G401 (cell line): ENCODE measurements around the gene REN. TPM values are rescaled to one million over a fixed set of nuclear protein-coding genes. Genes with fewer than 3 reads are reported as not detected.

Experiments
- DNase-seq: peaks from one replicate; pipeline ENCODE4 v3.0.0-alpha.2; 2015; ENCODE audit warnings: low spot score
- in situ Hi-C: cut with HindIII; loops from 2 replicates; pipeline ENCODE4 v1.10.0; 2016; ENCODE audit warnings: low sequenced_read_pairs, mixed read lengths
- total RNA-seq: library from RNA; depleted of rRNA; stranded (reverse); fragments of >200 nt; shearing (Covaris generic); gene quantifications from 2 replicates; pipeline ENCODE4 v1.2.3, GENCODE V29; 2014

The REN gene
- total RNA-seq, 1 experiment from 2014 or later, result not detected

- in situ Hi-C loops, result loop anchor here (25.0 kb wide), 1 partner anchor 280 kb away; the partner anchor contains the start of gene SNRPE
- no peak for DNase-seq
Observed at GRCh38 chr1:204142032-204142974, 23.8 kb downstream of the REN start.

GRCh38 chr1:204141131-204141530 is 25.0 kb downstream of the REN start:
- in situ Hi-C loops, result loop anchor here (25.0 kb wide), 1 partner anchor 279 kb away; the partner anchor contains the start of gene SNRPE
- DNase-seq, result no peak

- in situ Hi-C loops, result loop anchor here (25.0 kb wide), 1 partner anchor 278 kb away; the partner anchor contains the start of gene SNRPE
- no peak for DNase-seq
Observed at GRCh38 chr1:204139952-204140351, 26.2 kb downstream of the REN start.

- in situ Hi-C loops, result loop anchor here (25.0 kb wide), 1 partner anchor 277 kb away; the partner anchor contains the start of gene SNRPE
Observed at GRCh38 chr1:204139088-204139487, 27.0 kb downstream of the REN start.

DNA sequence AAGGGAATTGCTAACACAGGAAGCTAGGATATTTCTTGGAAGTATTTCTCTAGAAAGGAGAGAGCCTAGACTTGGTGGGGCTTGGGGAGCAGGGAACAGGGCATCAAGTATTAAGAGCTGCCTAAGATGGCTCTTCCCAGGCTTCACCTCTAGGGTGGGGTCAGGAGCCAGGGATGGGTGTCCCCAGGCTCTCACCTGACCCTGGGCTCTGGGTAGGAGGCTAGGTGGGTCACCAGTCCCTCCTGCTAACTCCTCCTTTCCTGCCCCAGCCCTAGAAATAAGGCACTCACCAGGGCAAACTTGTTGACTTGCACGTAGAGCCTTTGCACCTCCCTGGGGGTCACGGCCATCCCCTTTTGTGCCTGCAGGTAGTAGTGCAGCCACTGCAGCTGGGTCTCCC is 29.3 kb downstream of the REN start:
- in situ Hi-C loops, result loop anchor here (25.0 kb wide), 1 partner anchor 275 kb away; the partner anchor contains the start of gene SNRPE
- no peak for DNase-seq

More at GRCh38 chr1:204139088-204139487, 27.0 kb downstream of the REN start:
- no peak for DNase-seq

GRCh38 chr1:204134103-204134502 is 32.0 kb downstream of the REN start:
- in situ Hi-C loops, result loop anchor here (25.0 kb wide), 1 partner anchor 272 kb away; the partner anchor contains the start of gene SNRPE
- DNase-seq, result no peak

- no peak for DNase-seq
- in situ Hi-C loops, result loop anchor here (25.0 kb wide), 1 partner anchor 270 kb away; the partner anchor contains the start of gene SNRPE
Observed at GRCh38 chr1:204132718-204133117, 33.4 kb downstream of the REN start.

GRCh38 chr1:204131978-204132377 is 34.2 kb downstream of the REN start:
- no peak for DNase-seq
- in situ Hi-C loops, result loop anchor here (25.0 kb wide), 1 partner anchor 270 kb away; the partner anchor contains the start of gene SNRPE

GRCh38 chr1:204130981-204131892 is 34.9 kb downstream of the REN start:
- in situ Hi-C loops, result loop anchor here (25.0 kb wide), 1 partner anchor 269 kb away; the partner anchor contains the start of gene SNRPE

GRCh38 chr1:204130178-204130577 is 36.0 kb downstream of the REN start:
- no peak for DNase-seq
- in situ Hi-C loops, result loop anchor here (25.0 kb wide), 1 partner anchor 268 kb away; the partner anchor contains the start of gene SNRPE

More at GRCh38 chr1:204130981-204131892, 34.9 kb downstream of the REN start:
- DNase-seq, result no peak

DNA sequence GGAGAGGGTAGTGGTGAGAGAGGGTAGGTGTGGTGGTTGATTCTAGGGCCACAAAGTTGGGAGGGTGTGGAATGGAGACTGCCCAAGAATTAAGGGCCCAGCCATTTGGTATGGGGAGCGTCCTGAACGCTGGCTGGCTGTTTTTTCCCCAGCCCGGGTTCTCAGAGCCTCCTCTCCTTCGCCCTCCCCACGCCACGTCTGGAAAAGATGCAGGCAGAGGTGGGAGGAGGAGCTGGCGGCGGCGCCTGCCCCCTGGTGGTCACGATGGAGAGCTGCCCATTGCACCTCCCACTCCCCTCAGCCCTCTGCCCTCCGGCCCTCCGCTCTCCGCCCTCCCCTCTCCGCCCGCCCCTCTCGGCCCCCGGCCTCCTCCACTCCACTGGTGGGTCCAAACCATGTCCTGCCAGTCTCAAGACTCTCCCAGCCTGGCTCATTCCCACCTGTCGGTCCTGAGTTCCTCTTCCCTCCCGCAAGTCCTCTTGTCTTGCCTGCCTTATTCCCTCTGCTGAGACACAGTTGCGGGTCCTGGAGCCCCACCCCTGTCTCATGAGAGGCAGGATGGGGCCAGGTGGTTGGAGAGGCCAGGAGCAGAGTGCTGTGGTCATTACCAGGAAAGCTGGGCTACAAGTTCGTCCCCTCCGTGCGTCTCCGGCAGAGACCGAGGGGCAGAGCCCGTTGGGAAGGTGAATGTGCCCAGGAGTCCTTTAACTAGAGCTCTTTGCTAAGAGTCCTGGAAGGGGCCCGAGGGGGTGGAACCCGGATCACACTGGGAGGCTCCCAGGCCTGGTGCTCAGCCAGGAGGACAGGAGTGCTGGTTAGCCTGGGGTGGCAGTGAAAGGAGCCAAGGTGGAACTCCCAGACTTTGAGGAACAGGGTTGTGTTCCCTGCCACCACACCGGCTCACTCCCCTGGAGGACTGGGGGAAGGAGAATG is 36.9 kb downstream of the REN start:
- in situ Hi-C loops, result loop anchor here (25.0 kb wide), 1 partner anchor 267 kb away; the partner anchor contains the start of gene SNRPE
- DNase-seq, result peak; percentile 69

DNA sequence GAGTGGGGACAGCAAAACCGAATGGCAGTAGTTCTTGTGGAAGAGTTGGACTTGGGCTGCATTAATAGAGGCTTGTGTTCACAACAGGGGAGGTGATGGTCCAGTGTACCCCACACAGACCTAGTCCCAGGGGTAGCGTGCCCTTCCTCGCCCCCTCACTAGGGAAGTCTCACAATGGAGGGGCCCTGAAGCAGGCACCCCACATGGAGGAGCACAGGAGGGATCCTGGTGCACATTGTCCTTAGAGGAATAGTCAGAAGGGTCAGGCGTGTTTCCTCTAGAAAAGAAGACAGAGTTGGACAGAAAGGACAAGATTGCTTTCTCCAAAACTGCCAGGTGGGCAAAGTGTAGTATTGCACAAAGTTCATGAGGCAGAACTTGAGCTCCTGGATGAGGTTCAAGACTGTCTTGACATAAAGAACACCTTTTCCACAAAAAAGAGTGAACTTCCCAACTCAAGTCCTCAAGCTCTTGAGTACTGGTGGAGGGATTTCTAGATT is 37.6 kb downstream of the REN start:
- in situ Hi-C loops, result loop anchor here (25.0 kb wide), 1 partner anchor 266 kb away; the partner anchor contains the start of gene SNRPE
- DNase-seq, result no peak

- in situ Hi-C loops, result loop anchor here (25.0 kb wide), 1 partner anchor 265 kb away; the partner anchor contains the start of gene SNRPE
- DNase-seq, result peak; percentile 56
Observed at GRCh38 chr1:204127597-204128242, 38.4 kb downstream of the REN start.

DNA sequence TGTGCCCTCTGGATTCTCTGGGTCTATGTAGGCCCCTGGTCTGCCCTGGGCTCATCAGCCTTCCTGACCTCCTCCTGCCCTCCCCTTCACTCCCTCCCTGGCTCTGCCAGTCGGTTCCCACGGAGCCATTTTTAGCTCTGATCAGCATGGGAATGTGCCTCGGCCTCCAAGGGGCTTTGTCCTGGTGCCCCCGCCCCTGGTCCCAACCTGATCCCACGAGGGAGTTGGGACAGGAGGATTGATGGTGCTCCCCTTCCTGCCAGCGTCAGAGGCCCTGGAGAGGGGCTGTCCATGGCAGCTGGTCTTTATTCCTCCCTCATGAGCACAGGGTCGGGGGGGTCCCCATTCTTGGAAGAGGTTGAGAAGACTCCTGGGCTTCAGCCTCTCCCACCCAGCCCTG is 39.2 kb downstream of the REN start:
- in situ Hi-C loops, result loop anchor here (25.0 kb wide), 1 partner anchor 265 kb away; the partner anchor contains the start of gene SNRPE
- no peak for DNase-seq

DNA sequence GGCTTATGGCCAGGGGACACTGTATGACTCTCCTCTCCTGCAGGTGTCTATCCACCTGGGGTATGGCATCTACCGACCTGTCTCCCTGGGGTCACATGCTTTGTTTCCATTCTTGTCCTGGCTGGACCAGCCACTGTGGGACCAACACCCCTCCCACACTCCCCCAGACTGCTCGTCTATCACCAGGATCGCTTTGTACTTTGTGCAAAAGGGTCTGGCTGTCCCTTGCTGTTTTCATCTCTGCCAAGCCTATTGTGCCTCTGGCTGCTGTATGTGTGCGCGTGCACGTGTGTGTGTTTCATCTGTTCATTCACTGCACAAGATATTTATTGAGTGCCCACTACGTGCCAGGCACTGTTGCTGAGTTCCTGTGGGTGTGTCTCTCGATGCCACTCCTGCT is 39.8 kb downstream of the REN start:
- DNase-seq, result no peak
- in situ Hi-C loops, result loop anchor here (25.0 kb wide), 1 partner anchor 264 kb away; the partner anchor contains the start of gene SNRPE

DNA sequence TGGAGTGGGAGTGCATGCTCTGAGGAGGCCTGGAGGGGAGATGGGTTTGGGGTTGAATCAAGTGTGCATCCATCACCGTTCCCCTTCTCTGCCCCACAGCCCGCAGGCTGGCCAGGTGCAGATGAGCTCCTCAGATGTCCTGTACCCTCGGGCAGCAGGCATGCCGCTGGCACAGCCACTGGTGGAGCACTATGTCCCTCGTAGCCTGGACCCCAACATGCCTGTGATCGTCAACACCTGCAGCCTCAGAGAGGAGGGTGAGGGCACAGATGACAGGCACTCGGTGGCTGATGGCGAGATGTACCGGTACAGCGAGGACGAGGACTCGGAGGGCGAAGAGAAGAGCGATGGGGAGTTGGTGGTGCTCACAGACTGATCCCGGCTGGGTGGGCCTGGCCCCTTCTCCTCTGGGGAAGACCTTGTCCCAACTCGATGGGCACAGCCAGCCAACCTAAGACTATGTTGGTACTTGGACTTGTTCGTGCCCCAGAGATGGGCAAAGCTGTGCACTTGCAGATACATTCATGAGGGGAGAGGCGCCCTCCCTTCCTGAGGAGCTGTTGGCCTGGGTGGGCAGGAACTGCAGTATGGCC is 40.3 kb downstream of the REN start:
- in situ Hi-C loops, result loop anchor here (25.0 kb wide), 1 partner anchor 264 kb away; the partner anchor contains the start of gene SNRPE
- DNase-seq, result no peak
